ENCODE measurements around the gene URI1.
"Not testable (repeated sequence)": the region's sequence is repeated elsewhere in the genome, so short reads cannot be mapped to it uniquely, and the experiment has no call there.

URI1 gene

DNA sequence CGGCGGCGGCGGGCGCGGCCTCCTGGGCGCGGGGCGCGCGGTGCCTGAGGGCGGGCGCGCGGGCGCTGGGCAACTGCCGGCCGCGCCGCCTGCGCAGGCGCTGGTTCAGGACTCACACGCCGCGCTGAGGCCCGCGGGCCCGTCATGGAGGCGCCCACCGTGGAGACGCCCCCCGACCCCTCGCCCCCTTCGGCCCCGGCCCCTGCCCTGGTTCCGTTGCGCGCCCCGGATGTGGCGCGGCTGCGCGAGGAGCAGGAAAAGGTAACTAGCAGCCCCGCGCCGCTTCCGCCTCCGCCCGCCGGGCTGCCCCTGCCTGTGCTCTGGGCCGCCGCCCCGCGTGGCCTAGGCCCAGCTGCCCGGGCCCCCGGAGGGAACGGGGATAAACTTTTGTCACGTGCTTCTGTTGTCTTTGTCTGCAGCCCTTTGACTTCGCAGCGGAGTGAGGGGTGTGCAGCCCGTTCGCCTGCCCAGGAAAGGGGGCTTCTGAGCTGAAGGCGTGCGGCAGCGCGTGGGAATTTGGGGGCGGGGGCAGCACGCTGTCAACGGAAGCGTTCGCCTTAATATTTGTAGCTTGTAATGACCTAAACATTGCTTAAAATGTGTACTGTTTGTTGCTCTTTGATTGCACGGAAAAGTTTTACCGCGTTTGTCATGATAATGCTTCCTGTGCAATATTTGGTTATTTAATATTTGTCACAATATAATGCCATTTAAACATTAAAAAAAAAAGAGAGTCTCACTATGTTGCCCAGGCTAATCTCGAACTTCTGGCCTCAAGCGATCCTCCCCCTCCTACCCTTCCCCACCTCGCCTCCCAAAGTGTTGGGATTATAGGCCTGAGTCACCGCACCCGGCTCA, 594 bp downstream of the URI1 start:
- DNase-seq (ENCODE audit: low read depth): no peak

DNA sequence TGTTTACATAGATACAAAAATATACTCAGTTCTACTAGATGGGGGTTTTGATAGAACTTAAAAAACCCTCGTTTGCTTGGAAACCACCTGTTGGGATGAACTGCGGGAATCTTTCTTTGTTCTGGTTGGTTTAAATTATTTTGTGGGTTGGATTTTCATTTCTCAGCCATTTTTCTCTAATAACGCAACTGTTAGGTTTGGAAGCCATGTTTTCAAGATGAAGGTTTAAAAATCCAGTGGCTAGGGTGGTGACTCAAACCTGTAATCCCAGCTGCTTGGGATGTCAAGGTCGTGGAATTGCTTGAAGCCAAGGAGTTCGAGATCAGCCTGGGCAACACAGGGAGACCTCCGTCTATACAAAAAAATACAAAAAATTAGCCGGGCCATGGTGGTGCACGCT, 1.6 kb downstream of the URI1 start:
- no peak for DNase-seq (ENCODE audit: low read depth)

DNA sequence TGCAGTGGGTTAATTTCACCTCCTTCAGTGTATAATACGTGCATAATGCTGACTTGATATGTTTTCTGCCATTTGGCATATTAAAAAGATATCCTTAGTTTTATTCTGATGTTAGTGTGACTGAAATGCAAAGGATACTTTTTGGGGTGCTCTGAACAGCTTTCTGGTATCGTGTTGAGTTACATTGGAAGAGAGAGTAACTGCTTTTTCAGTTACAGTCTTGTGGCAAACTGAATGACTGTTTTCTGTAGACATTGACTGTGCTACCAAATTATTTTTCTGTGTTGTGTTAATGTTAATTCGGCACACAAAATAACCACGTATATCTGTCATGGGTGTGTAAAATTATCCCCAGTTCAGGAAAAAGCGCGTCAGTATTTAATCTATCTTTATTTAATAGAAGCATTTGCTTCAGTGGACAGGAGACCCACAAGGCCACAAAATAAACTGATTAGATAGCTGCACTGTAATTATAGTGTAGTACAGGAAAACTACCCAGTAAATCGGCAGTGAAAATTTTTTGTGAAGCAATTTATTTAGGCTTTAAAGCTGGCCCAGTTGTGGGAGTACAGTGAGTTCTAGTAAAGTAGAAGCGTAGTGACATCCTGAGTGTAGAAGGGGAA, 2.5 kb downstream of the URI1 start:
- DNase-seq (ENCODE audit: low read depth): no peak

DNA sequence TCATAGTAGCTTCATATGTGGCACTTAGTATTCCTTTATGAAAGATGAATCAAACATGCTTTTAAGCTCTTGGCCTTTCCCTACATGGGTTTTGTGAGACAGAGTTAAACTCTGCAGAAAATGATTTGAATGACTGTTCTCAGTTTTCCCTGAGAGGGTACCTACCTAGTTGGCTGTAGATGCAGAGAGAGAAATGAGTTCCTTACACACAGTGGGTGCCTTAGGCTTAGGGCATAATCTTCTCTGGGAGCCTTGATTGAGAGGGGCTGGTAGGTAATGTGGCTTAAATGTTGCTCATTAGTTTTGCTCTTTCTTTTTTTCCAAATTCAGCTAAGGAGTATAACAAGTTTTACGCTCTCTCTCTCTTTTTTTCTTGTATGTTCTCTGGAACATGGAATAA, 3.0 kb downstream of the URI1 start:
- DNase-seq (ENCODE audit: low read depth): no peak

DNA sequence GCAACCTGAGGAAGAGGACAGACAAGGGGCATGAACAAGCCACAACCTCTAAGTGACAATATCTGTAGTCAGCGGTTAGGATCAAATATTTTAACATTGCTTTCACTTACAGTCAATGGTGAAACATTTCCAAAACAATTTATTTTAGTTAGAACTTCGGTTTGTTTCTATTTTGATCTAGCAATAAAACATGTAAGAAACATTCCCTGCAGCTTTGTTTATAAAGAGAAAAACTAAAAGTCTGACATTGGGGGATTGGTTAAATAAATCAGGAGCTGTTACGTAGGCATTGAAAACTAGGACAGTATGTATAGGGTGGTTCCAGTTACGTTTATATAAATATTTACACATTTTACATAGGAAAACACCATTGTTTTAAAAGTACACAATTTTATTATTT, 3.4 kb downstream of the URI1 start:
- DNase-seq (ENCODE audit: low read depth): no peak

DNA sequence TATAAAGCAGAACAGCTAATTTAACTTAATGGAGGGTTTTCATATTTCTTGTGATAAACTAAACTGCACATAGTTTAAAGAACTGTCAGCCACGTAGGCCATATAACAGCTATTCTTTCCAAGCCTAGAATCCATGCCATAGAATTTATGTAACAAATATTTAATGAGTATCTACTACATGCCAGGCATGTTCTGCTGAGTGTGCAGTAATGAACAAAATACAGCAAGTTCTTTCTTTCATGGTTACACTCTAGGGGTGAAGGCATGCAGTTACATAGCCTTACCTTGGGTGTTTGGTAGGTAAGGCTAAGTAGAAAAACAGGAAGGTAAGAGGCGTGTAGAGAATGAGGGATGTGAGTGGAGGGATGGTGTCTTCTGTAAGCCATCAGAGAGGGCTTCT, 4.6 kb downstream of the URI1 start:
- DNase-seq (ENCODE audit: low read depth): no peak

DNA sequence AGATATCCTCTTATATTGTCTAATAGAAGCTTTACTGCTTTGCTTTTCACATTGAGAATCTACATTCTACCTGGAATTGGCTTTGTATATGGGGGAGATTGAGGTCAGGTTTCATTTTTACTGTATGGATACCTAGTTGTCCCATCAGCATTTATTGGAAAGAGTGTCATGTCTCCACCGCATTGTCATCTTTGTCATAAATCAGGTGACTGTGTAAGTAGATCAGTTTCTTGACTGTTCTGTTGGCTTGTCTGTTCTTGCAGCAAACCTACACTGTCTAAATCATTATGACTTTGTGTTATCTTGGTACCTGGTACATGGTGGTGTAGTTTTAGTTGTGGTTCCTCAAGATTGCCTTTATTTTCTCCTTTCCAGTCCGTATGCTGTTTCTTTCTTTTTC, 5.8 kb downstream of the URI1 start:
- no peak for DNase-seq (ENCODE audit: low read depth)

DNA sequence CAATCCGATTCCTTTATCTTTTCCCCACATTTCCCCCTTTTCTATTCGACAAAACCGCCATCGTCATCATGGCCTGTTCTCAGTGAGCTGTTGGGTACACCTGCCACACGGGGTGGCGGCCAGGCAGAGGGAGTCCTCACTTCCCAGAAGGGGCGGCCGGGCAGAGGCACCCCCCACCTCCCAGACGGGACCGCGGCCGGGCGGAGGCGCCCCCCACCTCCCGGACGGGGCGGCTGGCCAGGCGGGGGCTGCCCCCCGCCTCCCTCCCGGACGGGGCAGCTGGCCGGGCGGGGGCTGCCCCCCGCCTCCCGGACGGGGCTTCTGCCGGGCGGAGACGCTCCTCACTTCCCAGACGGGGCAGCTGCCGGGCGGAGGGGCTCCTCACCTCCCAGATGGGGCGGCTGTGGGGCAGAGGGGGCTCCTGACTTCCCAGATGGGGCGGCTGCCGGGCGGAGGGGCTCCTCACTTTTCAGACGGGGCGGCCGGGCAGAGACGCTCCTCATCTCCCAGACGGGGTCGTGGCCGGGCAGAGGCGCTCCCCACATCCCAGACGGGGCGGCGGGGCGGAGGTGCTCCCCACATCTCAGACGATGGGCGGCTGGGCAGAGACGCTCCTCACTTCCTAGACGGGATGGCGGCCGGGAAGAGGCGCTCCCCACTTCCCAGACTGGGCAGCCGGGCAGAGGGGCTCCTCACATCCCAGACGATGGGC, 6.9 kb downstream of the URI1 start:
- not testable (repeated sequence) for DNase-seq (ENCODE audit: low read depth)

DNA sequence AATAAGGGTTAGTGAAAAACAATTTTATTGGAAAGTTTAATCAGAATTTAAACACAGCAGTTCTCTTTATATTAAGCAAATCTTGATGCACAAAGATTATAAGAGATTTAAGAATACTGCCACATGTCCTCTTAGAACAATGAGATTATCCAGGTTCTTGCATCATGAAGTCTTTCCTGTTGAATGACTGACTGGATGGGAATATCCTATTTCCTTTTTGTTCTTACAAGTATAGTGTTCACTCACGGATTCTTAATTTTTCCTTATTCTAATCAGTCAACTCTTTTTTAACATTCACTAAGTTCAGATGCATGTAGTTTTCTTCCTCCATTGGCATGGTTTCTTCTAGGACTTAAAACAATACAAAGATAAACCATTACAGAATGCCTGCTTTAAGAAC, 10.1 kb downstream of the URI1 start:
- no peak for DNase-seq (ENCODE audit: low read depth)

DNA sequence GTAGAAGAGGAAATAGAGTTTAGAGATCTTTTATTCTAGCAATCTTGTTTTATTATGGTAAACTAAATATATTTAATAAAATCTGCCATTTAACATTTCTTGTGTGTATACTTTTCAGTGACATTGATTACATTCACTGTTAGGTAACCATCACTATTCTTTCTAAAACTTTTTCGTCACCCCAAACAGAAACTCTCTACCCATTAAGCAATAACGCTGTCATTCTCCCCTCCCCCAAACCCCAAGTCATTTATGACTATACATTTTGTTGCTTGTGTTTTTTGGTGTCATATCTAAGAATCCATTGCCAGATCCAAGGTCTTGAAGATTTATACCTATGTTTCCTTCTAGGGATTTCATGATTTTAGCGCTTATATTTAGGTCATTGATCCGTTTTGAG, 10.6 kb downstream of the URI1 start:
- no peak for DNase-seq (ENCODE audit: low read depth)

DNA sequence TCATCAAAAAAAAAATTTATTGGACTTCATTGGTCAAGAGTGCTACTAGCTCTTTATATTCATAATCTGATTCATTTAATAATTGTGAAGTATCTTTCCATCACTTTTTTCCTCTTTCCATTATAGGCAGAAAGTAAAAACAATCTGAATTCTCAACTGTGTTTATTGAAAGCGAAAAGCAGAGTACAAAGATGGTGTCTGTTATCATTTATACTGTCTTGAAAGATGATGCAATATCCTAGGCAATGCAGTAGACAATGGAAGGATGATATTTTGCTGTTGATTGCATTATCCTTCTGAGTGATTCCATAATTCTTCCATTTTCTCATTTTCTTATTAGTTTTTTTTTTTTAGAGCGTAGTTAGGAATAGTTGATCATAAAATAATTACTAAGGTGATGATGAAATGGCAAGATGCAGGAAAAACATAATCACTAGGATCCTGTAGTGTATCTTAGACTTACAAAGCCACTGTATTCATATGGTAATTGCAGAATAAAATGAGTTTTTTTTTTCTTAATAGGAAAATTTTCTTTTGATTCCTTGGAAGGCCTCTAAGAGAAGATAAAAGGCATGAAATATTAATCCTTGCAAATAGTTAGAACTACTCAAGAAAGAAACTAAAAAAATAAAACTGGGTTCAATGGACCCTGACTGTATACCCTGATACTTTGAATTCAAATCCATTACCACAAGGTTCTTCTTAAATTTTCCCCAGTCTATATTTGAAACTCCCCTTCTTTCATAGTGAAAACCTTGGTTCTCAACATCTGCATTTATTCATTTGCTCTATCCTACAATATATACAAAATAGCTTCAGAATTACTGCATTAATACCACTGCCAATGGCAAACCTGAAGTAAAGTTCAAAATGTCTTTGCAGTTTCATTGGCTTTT, 11.6 kb downstream of the URI1 start:
- no peak for DNase-seq (ENCODE audit: low read depth)

DNA sequence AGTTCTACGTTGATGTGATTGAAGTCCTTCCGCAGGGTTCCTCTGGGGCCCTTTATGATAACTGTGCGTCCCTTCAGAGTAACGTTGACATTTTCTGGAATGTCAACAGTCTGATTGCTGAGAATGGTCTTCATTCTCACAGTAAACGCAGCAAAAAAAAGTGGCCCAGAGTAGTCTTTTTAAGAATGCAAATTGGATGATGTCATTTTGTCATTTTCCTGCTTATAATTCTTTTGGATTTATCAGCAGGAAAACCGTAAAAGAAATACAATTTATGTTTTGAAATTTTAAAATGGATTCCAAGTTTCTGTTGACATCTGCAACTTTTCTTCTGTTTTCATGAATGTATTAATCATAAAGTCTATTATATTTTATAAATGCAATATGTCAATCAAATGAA, 14.8 kb downstream of the URI1 start:
- no peak for DNase-seq (ENCODE audit: low read depth)

DNA sequence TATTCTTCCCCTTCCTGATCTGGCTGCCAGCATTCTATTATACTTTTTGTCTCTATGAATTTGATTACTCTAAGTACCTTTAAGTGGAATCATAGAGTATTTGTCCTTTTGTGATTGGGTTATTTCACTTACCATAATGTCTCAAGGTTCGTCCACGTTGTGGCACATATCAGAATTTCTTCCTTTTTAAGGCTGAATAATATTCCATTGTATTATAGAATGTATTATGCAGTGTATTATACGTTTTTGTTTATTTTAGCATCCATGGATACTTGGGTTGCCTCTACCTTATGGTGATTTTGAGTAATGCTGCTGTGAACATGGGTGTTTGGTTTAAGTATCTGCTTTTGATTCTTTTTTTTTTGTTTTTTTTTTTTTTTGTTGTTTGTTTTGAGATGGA, 19.3 kb downstream of the URI1 start:
- no peak for DNase-seq (ENCODE audit: low read depth)

DNA sequence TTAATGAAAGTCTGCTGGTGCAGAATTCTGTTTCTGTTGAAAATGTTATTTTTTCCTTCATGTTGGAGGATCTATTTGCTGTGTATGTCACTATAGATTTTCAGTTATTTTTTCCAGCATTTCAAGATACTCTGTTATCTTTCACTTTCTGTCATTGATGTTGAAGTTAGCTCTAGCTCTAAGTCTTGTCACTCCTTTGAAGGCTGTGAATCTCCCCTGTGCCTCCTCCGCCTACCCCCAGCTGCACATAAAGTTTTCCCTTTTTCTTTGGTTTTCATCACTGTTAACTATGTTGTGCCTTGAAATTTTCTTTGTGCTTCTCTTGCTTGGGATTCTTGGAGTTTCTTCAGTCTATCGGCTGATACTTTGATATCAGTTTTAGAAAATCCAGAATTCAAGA, 20.8 kb downstream of the URI1 start:
- DNase-seq (ENCODE audit: low read depth): no peak

DNA sequence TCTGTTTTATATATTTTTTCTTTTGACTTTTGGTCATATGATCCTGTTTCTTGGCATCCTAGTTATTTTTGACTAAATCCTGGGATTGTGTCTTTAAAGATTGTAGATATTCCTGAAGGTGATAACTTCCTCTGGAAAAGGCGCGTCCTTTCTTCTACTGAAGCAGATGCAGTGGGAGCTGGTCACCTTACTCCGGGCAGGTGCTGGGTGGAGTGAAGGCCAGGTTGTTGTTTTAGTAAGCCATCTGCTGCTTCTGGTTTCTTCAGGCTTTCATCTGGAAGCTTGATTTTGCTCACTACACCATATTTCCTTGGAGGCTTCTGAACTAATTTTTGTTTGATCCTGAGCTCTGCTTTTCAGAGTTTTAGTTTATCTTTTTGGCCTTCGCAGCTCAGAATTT, 21.5 kb downstream of the URI1 start:
- DNase-seq (ENCODE audit: low read depth): no peak

DNA sequence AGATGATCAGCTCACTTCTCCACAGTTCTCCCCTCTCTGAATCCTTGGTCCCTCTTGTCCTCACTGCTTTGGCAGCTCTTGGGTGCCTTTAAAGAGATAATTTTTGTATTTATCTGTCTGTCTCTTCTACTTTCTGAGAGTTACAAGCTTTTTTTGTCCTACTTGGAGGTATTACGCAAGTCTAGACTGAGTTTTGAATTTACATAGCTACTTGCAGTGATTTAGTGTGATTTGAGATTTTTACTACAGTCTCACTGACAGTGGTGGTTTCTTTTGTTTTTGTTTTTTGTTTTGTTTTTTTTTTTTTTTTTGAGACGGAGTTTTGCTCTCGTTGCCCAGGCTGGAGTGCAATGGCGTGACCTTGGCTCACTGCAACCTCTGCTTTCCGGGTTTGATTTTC, 22.1 kb downstream of the URI1 start:
- DNase-seq (ENCODE audit: low read depth): no peak

DNA sequence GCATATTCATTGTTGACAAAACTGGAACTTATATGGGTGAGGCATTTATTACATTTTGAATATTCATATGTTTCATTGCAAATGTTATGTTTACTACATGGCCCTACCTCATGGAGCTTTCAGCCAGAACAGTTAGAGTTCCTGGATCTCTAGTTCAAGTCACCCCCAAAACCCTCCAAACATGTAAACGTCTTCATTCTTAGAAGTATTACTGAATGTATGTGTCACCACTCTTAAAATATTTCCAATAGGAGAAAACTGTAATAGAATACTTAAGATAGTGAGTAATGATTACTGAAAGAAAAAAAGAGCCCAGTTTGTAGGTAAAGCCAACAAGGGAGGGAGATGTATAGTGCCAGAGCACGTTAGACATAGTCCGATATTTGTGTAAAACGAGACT, 23.5 kb downstream of the URI1 start:
- peak; percentile 47 for DNase-seq (ENCODE audit: low read depth)

DNA sequence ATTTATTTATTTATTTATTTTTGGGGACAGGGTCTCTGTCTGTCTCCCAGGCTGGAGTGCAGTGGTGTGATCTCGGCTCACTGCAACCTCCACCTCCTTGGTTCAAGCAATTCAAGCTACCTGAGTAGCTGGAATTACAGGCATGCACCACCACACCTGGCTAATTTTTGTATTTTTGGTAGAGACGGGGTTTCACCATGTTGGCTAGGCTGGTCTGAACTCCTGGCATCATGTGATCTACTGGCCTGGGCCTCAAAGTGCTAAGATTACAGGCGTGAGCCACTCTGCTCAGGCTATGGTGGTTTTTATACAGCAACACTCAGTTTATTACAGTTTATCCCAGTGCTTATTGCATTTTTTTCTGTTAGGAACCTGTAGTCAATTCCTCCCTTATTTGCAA, 24.1 kb downstream of the URI1 start:
- DNase-seq (ENCODE audit: low read depth): not testable (repeated sequence)

DNA sequence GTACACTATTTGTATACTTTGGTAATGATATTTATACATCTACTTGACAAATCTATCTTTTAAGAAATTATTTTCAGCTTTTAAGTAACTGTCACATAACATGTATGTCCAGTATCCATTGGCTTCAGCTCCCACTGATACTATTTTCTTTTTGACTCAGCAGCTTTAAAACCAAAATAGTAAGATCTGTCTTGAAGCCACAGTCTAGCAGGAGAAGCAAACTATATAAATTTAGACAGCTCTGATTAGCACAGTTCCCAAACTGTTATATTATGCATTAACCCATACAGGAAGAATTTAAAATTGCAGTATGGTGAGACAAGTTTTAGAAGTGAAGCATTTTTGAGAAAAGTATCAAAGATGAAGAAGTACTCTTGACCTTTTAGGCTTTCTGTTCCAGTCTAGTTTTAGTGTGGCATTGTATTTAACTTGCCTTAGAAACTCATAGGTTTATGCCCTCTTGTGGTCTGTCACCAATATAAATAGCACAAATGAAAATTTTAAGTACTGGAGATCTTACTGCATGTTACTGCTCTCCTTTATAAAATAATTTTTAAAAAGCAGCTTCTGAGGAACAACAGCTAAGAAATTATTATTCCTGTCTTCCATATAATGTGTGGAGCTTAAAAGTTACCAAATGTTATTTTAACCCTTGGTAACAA, 24.7 kb downstream of the URI1 start:
- no peak for DNase-seq (ENCODE audit: low read depth)

DNA sequence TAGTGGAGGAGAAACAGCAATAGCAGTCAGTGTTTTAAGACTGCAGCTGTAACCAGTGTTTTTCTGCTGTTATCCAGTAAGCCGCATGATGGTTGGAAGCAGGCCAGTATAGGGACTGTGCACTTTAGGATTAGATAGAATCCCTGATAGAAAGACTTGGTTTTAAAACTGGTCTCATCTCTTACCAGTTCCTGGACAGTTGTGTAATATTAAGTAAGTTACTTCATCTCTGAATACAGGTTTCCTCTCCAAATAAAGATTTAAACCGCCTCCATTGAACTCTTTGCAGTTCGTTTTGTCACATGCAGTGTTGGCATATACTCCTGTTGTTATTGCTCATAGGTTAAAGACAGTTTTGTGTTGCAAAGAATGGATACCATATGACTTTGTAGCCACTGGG, 25.6 kb downstream of the URI1 start:
- no peak for DNase-seq (ENCODE audit: low read depth)

DNA sequence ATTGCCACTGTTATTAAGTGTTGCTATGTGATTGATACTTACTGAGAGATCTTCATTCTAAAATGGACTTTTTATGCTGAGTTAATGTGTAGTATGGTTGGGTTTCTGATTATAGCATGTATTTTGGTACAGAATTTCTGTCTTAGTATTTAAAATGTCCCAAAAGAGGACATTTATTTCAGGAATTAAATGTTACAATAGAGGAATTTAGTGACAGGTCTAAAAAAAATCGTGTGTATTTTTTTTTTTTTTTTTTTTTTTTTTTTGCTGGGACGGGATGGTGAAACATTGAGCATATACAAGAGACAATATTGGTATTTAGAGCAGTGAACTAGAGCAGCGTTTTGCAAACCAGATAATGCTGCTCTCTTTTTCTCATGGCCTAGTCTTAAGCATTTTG, 27.9 kb downstream of the URI1 start:
- DNase-seq (ENCODE audit: low read depth): no peak

DNA sequence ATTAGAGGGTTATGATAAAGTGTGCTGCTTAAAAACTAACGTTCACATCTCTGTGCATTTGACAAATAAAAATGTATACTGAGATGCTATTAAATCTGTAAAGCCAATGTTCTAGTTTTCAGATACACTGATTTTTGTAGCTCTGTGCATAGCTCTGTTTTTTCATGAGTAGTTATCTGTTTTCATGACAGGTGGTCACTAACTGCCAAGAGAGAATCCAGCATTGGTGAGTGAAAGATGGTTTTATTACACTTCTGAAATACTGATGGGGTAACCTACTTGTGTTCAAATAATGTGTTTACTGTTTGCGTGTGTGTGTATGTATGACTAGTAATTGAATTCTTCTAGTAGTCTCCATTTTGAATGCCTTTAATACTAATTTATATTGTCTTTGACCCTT, 29.0 kb downstream of the URI1 start:
- DNase-seq (ENCODE audit: low read depth): no peak
